Mesenchymal stem cell (in vitro differentiated cells and primary cell): ENCODE results near the gene VTN.
A peak's percentile ranks its signal among the peaks of the same experiment; 100 is the strongest.

ENCODE experiments used
- DNase-seq: peaks from one replicate; pipeline ENCODE4 v3.0.0-alpha.2; 2013
- H2AFZ ChIP-seq: one replicate; pipeline ENCODE4 v1.6.1; 2013; ENCODE audit warnings: low read depth, mild to moderate bottlenecking, control low read depth, inconsistent platforms, low read length, moderate library complexity
- H2AK5ac ChIP-seq: 2 replicates; pipeline ENCODE4 v1.6.1; 2013; ENCODE audit warnings: low read length, moderate library complexity, mild to moderate bottlenecking, inconsistent platforms; ENCODE audit not compliant: severe bottlenecking
- H2BK120ac ChIP-seq: one replicate; pipeline ENCODE4 v1.6.1; 2013; ENCODE audit warnings: low read depth, mild to moderate bottlenecking, inconsistent platforms, low read length, moderate library complexity
- H2BK12ac ChIP-seq, 2 experiments: one replicate each; pipeline ENCODE4 v1.6.1; 2013; ENCODE audit warnings: inconsistent platforms in 2 of 2, low read length in 2 of 2, mild to moderate bottlenecking in 2 of 2, moderate library complexity in 2 of 2, control low read depth in 1 of 2
- H2BK15ac ChIP-seq: one replicate; pipeline ENCODE4 v1.6.1; 2013; ENCODE audit warnings: mild to moderate bottlenecking, low read depth, inconsistent platforms; ENCODE audit not compliant: poor library complexity, severe bottlenecking
- H2BK5ac ChIP-seq: 2 replicates; pipeline ENCODE4 v1.6.1; 2013; ENCODE audit warnings: low read depth, mild to moderate bottlenecking, low read length, control low read depth, inconsistent platforms; ENCODE audit not compliant: poor library complexity, severe bottlenecking
- H3K14ac ChIP-seq, 2 experiments: one replicate each; pipeline ENCODE4 v1.6.1; 2013; ENCODE audit warnings: inconsistent platforms in 2 of 2, low read length in 2 of 2, control low read depth in 1 of 2, mild to moderate bottlenecking in 1 of 2, moderate library complexity in 1 of 2
- H3K18ac ChIP-seq, 2 experiments: one replicate each; pipeline ENCODE4 v1.6.1; 2013; ENCODE audit warnings: inconsistent platforms in 2 of 2, low read length in 2 of 2, control low read depth in 1 of 2, low read depth in 1 of 2, mild to moderate bottlenecking in 1 of 2
- H3K23ac ChIP-seq, 2 experiments: one replicate each; pipeline ENCODE4 v1.6.1; 2013; ENCODE audit warnings: inconsistent platforms in 2 of 2, low read length in 2 of 2, mild to moderate bottlenecking in 2 of 2, moderate library complexity in 2 of 2, control low read depth in 1 of 2
- H3K27ac ChIP-seq: 2 replicates; pipeline ENCODE4 v1.5.1; 2013; ENCODE audit warnings: mild to moderate bottlenecking, moderate library complexity, low read length, control low read depth, inconsistent platforms; ENCODE audit not compliant: poor library complexity, severe bottlenecking
- H3K27me3 ChIP-seq, 2 experiments: 2 replicates each; pipeline versions ENCODE4 v1.6.1 to v1.7.0; 2013; ENCODE audit warnings: low read length in 2 of 2, mild to moderate bottlenecking in 2 of 2, moderate library complexity in 2 of 2, control low read depth in 1 of 2, inconsistent platforms in 1 of 2; ENCODE audit not compliant: control insufficient read depth in 1 of 2, insufficient read depth in 1 of 2
- H3K36me3 ChIP-seq, 2 experiments: 2 replicates each; pipeline versions ENCODE4 v1.6.1 to v1.7.0; 2013; ENCODE audit warnings: low read length in 2 of 2, control low read depth in 1 of 2, inconsistent platforms in 1 of 2, low read depth in 1 of 2, mild to moderate bottlenecking in 1 of 2; ENCODE audit not compliant: insufficient read depth in 2 of 2, control insufficient read depth in 1 of 2
- H3K4ac ChIP-seq, 2 experiments: one replicate each; pipeline ENCODE4 v1.6.1; 2013; ENCODE audit warnings: inconsistent platforms in 2 of 2, low read length in 2 of 2, mild to moderate bottlenecking in 2 of 2, moderate library complexity in 2 of 2, control low read depth in 1 of 2, low read depth in 1 of 2
- H3K4me1 ChIP-seq: 2 replicates; pipeline ENCODE4 v1.6.1; 2013; ENCODE audit warnings: low read depth, low read length, control low read depth; ENCODE audit not compliant: control insufficient read depth, insufficient read depth
- H3K4me2 ChIP-seq: 2 replicates; pipeline ENCODE4 v1.6.1; 2013; ENCODE audit warnings: low read length, mild to moderate bottlenecking, inconsistent platforms; ENCODE audit not compliant: poor library complexity, severe bottlenecking
- H3K4me3 ChIP-seq, 2 experiments: 2 replicates each; pipeline versions ENCODE4 v1.5.1 to v1.7.0; 2013; ENCODE audit warnings: low read length in 2 of 2, mild to moderate bottlenecking in 2 of 2, control low read depth in 1 of 2, low read depth in 1 of 2; ENCODE audit not compliant: insufficient read depth in 1 of 2
- H3K79me1 ChIP-seq: replicated peaks from 2 replicates; pipeline ENCODE4 v1.6.1; 2013; ENCODE audit warnings: mild to moderate bottlenecking, control low read depth, low read length, inconsistent platforms; ENCODE audit not compliant: poor library complexity, severe bottlenecking
- H3K9ac ChIP-seq: 2 replicates; pipeline ENCODE4 v1.7.0; 2013; ENCODE audit warnings: mild to moderate bottlenecking, low read length, moderate library complexity
- H3K9me3 ChIP-seq: 2 replicates; pipeline ENCODE4 v1.7.0; 2013; ENCODE audit warnings: mild to moderate bottlenecking, low read length; ENCODE audit not compliant: control insufficient read depth
- H4K8ac ChIP-seq: one replicate; pipeline ENCODE4 v1.6.1; 2013; ENCODE audit warnings: inconsistent platforms, mild to moderate bottlenecking, low read length, moderate library complexity
- H4K91ac ChIP-seq: one replicate; pipeline ENCODE4 v1.6.1; 2013; ENCODE audit warnings: mild to moderate bottlenecking, low read length, inconsistent platforms
- WGBS: methylation state at CpG from one replicate; pipeline ENCODE4 v1.1.7; 2013; ENCODE audit warnings: mixed read lengths; 5-methylcytosine and 5-hydroxymethylcytosine counted together

VTN gene

DNA sequence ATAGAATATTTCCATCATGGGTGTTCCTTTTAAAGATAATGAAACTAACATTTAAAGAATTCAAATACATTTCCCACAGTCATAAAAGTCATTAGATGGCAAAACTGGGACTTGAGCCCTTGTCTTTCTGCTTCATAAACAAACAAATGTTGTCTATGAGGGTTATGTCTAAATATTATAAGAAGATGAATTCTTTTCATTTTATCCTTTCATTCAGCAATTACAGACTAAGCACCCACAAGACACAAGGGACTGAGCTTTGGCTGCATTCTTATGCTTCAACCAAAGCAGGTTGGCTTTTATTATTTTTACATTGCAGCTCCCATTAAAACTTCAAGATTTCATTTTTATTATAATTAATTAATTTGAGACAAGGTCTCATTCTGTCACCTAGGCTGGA lies 16.3 kb upstream of the VTN start:
- H2BK5ac ChIP-seq, result no peak overlapping the region
- H3K23ac ChIP-seq, result no peak overlapping the region
- peaks cover 14 to 28% of the 10 kb centered on the region in 2 experiments for H3K36me3 ChIP-seq
- no peaks in the 10 kb centered on the region for H3K79me1 ChIP-seq
- H4K91ac ChIP-seq, result no peak overlapping the region
- DNase-seq, result no peak
- no peaks in the 10 kb centered on the region for H3K9me3 ChIP-seq
- no peak overlapping the region for H3K4me3 ChIP-seq
- H3K9ac ChIP-seq, result no peak overlapping the region
- H2BK120ac ChIP-seq, result no peak overlapping the region
- peaks cover 12 to 27% of the 10 kb centered on the region in 2 experiments for H3K27me3 ChIP-seq
- no peak overlapping the region for H3K27ac ChIP-seq
- H2BK12ac ChIP-seq, result no peak overlapping the region
- no peak overlapping the region for H3K4ac ChIP-seq
- no peak overlapping the region for H3K18ac ChIP-seq
- no peak overlapping the region for H3K4me2 ChIP-seq
- H3K4me1 ChIP-seq, result peaks cover 10% of the 10 kb centered on the region
- H2BK15ac ChIP-seq, result no peak overlapping the region
- H4K8ac ChIP-seq, result no peak overlapping the region
- no peak overlapping the region for H3K14ac ChIP-seq
- H2AK5ac ChIP-seq, result no peak overlapping the region
- no peak overlapping the region for H2AFZ ChIP-seq

GRCh38 chr17:28385406-28385805 lies 15.3 kb upstream of the VTN start:
- no peak overlapping the region for H2BK12ac ChIP-seq
- H3K9ac ChIP-seq, result no peak overlapping the region
- no peak overlapping the region for H2AK5ac ChIP-seq
- H3K4me3 ChIP-seq, result no peak overlapping the region
- no peak overlapping the region for H2BK5ac ChIP-seq
- no peak overlapping the region for H3K14ac ChIP-seq
- peaks cover 16 to 33% of the 10 kb centered on the region in 2 experiments for H3K27me3 ChIP-seq
- H3K23ac ChIP-seq, result no peak overlapping the region
- peaks cover 18 to 19% of the 10 kb centered on the region in 2 experiments for H3K36me3 ChIP-seq
- no peak overlapping the region for H3K27ac ChIP-seq
- WGBS, result 93% methylated on average over 5 of the region's 8 CpGs
- no peak overlapping the region for H4K91ac ChIP-seq
- H3K4me2 ChIP-seq, result no peak overlapping the region
- H3K18ac ChIP-seq, result no peak overlapping the region
- no peak overlapping the region for H3K4ac ChIP-seq
- no peak overlapping the region for H2BK15ac ChIP-seq
- peaks cover 1% of the 10 kb centered on the region for H3K79me1 ChIP-seq
- H3K9me3 ChIP-seq, result no peaks in the 10 kb centered on the region
- peaks cover 11% of the 10 kb centered on the region for H3K4me1 ChIP-seq
- H2AFZ ChIP-seq, result no peak overlapping the region
- H4K8ac ChIP-seq, result no peak overlapping the region
- no peak for DNase-seq
- no peak overlapping the region for H2BK120ac ChIP-seq

DNA sequence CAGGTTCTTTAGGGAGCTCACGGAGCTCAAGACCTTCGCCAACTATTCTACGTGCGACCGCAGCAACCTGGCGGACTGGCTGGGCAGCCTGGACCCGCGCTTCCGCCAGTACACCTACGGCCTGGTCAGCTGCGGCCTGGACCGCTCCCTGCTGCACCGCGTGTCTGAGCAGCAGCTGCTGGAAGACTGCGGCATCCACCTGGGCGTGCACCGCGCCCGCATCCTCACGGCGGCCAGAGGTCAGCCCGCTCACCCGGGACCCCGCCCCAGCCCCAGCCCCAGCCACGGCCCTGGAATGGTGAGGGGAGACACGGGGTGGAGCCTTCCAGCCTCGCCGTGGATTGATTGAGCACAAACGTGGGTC lies 14.9 kb upstream of the VTN start:
- Histone ChIP-seq H3K23ac (no peak overlapping the region), H3K4me1 (peaks cover 11% of the 10 kb centered on the region), H3K27me3 (peaks cover 16 to 33% of the 10 kb centered on the region in 2 experiments), H3K14ac (no peak overlapping the region), H2AK5ac (no peak overlapping the region), H2BK5ac (no peak overlapping the region), H3K9ac (no peak overlapping the region), H3K36me3 (peaks cover 15 to 18% of the 10 kb centered on the region in 2 experiments), H2BK120ac (no peak overlapping the region), H2BK15ac (no peak overlapping the region), H3K4ac (peak overlapping the region in 1 of 2 experiments; percentile 13), H3K4me3 (no peak overlapping the region), H3K4me2 (no peak overlapping the region), H3K9me3 (no peaks in the 10 kb centered on the region), H4K91ac (peak overlapping the region; percentile 25), H2AFZ (no peak overlapping the region), H4K8ac (no peak overlapping the region), H3K79me1 (peaks cover 1% of the 10 kb centered on the region), H2BK12ac (no peak overlapping the region), H3K18ac (no peak overlapping the region), H3K27ac (no peak overlapping the region)
- 42% methylated on average over 29 of the region's 29 CpGs for WGBS
- no peak for DNase-seq

DNA sequence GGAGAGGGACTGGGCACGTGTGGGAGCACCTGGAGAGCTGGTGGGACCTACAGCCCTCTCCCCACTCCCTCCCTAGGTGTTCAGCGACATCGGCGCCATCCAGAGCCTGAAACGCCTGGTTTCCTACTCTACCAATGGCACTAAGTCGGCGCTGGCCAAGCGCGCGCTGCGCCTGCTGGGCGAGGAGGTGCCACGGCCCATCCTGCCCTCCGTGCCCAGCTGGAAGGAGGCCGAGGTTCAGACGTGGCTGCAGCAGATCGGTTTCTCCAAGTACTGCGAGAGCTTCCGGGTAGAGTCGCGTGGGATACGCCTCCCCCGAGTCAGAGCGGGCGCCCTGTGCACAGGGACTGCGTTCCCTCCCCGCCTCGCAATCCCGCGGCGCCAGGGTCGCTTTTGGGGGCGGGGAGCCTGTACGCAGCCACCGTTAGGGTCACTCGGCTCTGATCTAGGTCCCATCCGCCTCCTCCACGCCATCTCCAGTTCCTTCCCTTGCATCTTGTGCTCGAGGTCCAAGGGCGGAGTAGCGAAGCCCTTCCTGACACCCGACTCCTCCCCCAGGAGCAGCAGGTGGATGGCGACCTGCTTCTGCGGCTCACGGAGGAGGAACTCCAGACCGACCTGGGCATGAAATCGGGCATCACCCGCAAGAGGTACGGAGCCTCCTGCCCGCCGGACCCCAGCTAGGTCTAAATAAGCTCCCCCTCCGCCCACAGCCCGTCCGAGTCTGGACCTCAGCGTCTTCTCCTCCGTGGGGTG lies 14.4 kb upstream of the VTN start:
- H3K36me3 ChIP-seq, result peaks cover 10 to 18% of the 10 kb centered on the region in 2 experiments
- H3K9me3 ChIP-seq, result no peaks in the 10 kb centered on the region
- peak overlapping the region in 1 of 2 experiments; percentile 13 for H3K14ac ChIP-seq
- peak overlapping the region; percentile 25 for H4K91ac ChIP-seq
- H4K8ac ChIP-seq, result peak overlapping the region; percentile 55
- no peak overlapping the region for H2BK5ac ChIP-seq
- DNase-seq, result peak; percentile 28
- WGBS, result 12% methylated on average over 55 of the region's 56 CpGs
- H2AFZ ChIP-seq, result no peak overlapping the region
- H3K23ac ChIP-seq, result no peak overlapping the region
- H2BK120ac ChIP-seq, result no peak overlapping the region
- H3K18ac ChIP-seq, result peak overlapping the region in 1 of 2 experiments; percentile 4
- H3K4me3 ChIP-seq, result peak overlapping the region in 1 of 2 experiments; percentile 38
- peak overlapping the region; percentile 32 for H3K4me2 ChIP-seq
- H3K9ac ChIP-seq, result no peak overlapping the region
- no peak overlapping the region for H3K27ac ChIP-seq
- no peak overlapping the region for H2BK15ac ChIP-seq
- no peak overlapping the region for H3K4ac ChIP-seq
- H3K27me3 ChIP-seq, result peaks cover 16 to 33% of the 10 kb centered on the region in 2 experiments
- peaks cover 1% of the 10 kb centered on the region for H3K79me1 ChIP-seq
- no peak overlapping the region for H2BK12ac ChIP-seq
- H2AK5ac ChIP-seq, result no peak overlapping the region
- H3K4me1 ChIP-seq, result peaks cover 11% of the 10 kb centered on the region
